ENCODE results near the gene TBC1D9B.

Gene TBC1D9B

GRCh38 chr5:179906795-179907555, 722 bp downstream of the TBC1D9B start:
- no peak for DNase-seq

- DNase-seq: no peak
Measured at GRCh38 chr5:179906294-179906794, 1.4 kb downstream of the TBC1D9B start.

GRCh38 chr5:179905161-179905560, 2.5 kb downstream of the TBC1D9B start:
- DNase-seq: peak in 1 of 2 donors; percentile 15

GRCh38 chr5:179904463-179905160, 3.1 kb downstream of the TBC1D9B start:
- DNase-seq: no peak

GRCh38 chr5:179902763-179903158, 4.9 kb downstream of the TBC1D9B start:
- no peak for DNase-seq

- DNase-seq: no peak
Measured at GRCh38 chr5:179901915-179902762, 5.6 kb downstream of the TBC1D9B start.

GRCh38 chr5:179901462-179901861, 6.2 kb downstream of the TBC1D9B start:
- DNase-seq: peak in 1 of 2 donors; percentile 33

- no peak for DNase-seq
Measured at GRCh38 chr5:179900711-179901110, 7.0 kb downstream of the TBC1D9B start.

GRCh38 chr5:179900206-179900605, 7.5 kb downstream of the TBC1D9B start:
- DNase-seq: no peak

- no peak for DNase-seq
Measured at GRCh38 chr5:179895861-179896260, 11.8 kb downstream of the TBC1D9B start.

- no peak for DNase-seq
Measured at GRCh38 chr5:179893958-179894895, 13.5 kb downstream of the TBC1D9B start.

GRCh38 chr5:179893076-179893957, 14.4 kb downstream of the TBC1D9B start:
- no peak for DNase-seq

- DNase-seq: no peak
Measured at GRCh38 chr5:179892255-179892654, 15.4 kb downstream of the TBC1D9B start.

GRCh38 chr5:179890751-179891682, 16.7 kb downstream of the TBC1D9B start:
- DNase-seq: no peak

- no peak for DNase-seq
Measured at GRCh38 chr5:179889885-179890284, 17.8 kb downstream of the TBC1D9B start.

- no peak for DNase-seq
Measured at GRCh38 chr5:179887802-179888201, 19.9 kb downstream of the TBC1D9B start.

- no peak for DNase-seq
Measured at GRCh38 chr5:179887095-179887494, 20.6 kb downstream of the TBC1D9B start.

- DNase-seq: no peak
Measured at GRCh38 chr5:179886190-179886911, 21.3 kb downstream of the TBC1D9B start.

- DNase-seq: no peak
Measured at GRCh38 chr5:179885491-179886090, 22.1 kb downstream of the TBC1D9B start.

Measured in inflammatory macrophage treated with lipopolysaccharide for 1 hour (primary cell).